Measurements from ENCODE around the gene LECT2. TPM values are rescaled to one million over a fixed set of nuclear protein-coding genes. Genes with fewer than 3 reads are reported as not detected.
A peak's percentile ranks its signal among the peaks of the same experiment; 100 is the strongest.

Gene LECT2
- total RNA-seq, result not detected

- Mint-ChIP-seq H3K9me3 (no peaks in the 10 kb centered on the region), H3K27ac (no peak within 1 kb of the TSS), H3K4me1 (ENCODE audit: low read depth) (no peaks in the 10 kb centered on the region), H3K27me3 (ENCODE audit: low read depth) (peaks cover 27% of the 10 kb centered on the region), H3K36me3 (ENCODE audit: insufficient read depth in 2 of 2) (no peaks in the 10 kb centered on the region), H3K4me3 (no peak within 1 kb of the TSS)
- ATAC-seq (replicated peaks in 1 of 2) (no peak), DNase-seq (no peak)
Measured at GRCh38 chr5:135954899-135955298, at the start of gene LECT2. TSS of gene LECT2 (minus strand) at chr5:135954983. CDS start at chr5:135954833, 150 bp downstream.

GRCh38 chr5:136004436-136004835 lies 49.7 kb upstream of the LECT2 start:
- H3K9me3 Mint-ChIP-seq, result no peaks in the 10 kb centered on the region
- peaks cover 14% of the 10 kb centered on the region for H3K27me3 Mint-ChIP-seq (ENCODE audit: low read depth)
- ATAC-seq (replicated peaks in 1 of 2), result no peak
- H3K36me3 Mint-ChIP-seq (ENCODE audit: insufficient read depth in 2 of 2), result no peaks in the 10 kb centered on the region
- H3K27ac Mint-ChIP-seq, result no peak overlapping the region
- no peaks in the 10 kb centered on the region for H3K4me1 Mint-ChIP-seq (ENCODE audit: low read depth)
- no peak for DNase-seq
- H3K4me3 Mint-ChIP-seq, result no peak overlapping the region

GRCh38 chr5:136001466-136001981 lies 46.7 kb upstream of the LECT2 start:
- Mint-ChIP-seq H3K9me3 (no peaks in the 10 kb centered on the region), H3K4me3 (no peak overlapping the region), H3K4me1 (ENCODE audit: low read depth) (no peaks in the 10 kb centered on the region), H3K27ac (no peak overlapping the region), H3K36me3 (ENCODE audit: insufficient read depth in 2 of 2) (no peaks in the 10 kb centered on the region), H3K27me3 (ENCODE audit: low read depth) (peaks cover 8% of the 10 kb centered on the region)
- ATAC-seq (replicated peaks in 1 of 2) (no peak), DNase-seq (no peak)

- no peak overlapping the region for H3K27ac Mint-ChIP-seq
- no peaks in the 10 kb centered on the region for H3K9me3 Mint-ChIP-seq
- no peak for ATAC-seq (replicated peaks in 1 of 2)
Measured at GRCh38 chr5:136000932-136001331, 46.1 kb upstream of the LECT2 start.

GRCh38 chr5:136000147-136000546 lies 45.4 kb upstream of the LECT2 start:
- Mint-ChIP-seq H3K36me3 (ENCODE audit: insufficient read depth in 2 of 2) (no peaks in the 10 kb centered on the region), H3K4me1 (ENCODE audit: low read depth) (no peaks in the 10 kb centered on the region), H3K9me3 (no peaks in the 10 kb centered on the region), H3K27me3 (ENCODE audit: low read depth) (peaks cover 8% of the 10 kb centered on the region), H3K4me3 (no peak overlapping the region), H3K27ac (no peak overlapping the region)
- DNase-seq (no peak), ATAC-seq (replicated peaks in 1 of 2) (no peak)

More at GRCh38 chr5:136000932-136001331, 46.1 kb upstream of the LECT2 start:
- peaks cover 8% of the 10 kb centered on the region for H3K27me3 Mint-ChIP-seq (ENCODE audit: low read depth)
- H3K36me3 Mint-ChIP-seq (ENCODE audit: insufficient read depth in 2 of 2), result no peaks in the 10 kb centered on the region
- H3K4me3 Mint-ChIP-seq, result no peak overlapping the region
- DNase-seq, result no peak
- no peaks in the 10 kb centered on the region for H3K4me1 Mint-ChIP-seq (ENCODE audit: low read depth)

- H3K4me3 Mint-ChIP-seq, result no peak overlapping the region
- no peak for ATAC-seq (replicated peaks in 1 of 2)
- H3K27ac Mint-ChIP-seq, result no peak overlapping the region
- H3K27me3 Mint-ChIP-seq (ENCODE audit: low read depth), result peaks cover 8% of the 10 kb centered on the region
- no peaks in the 10 kb centered on the region for H3K9me3 Mint-ChIP-seq
- H3K4me1 Mint-ChIP-seq (ENCODE audit: low read depth), result no peaks in the 10 kb centered on the region
- no peak for DNase-seq
- no peaks in the 10 kb centered on the region for H3K36me3 Mint-ChIP-seq (ENCODE audit: insufficient read depth in 2 of 2)
Measured at GRCh38 chr5:135999406-136000139, 44.8 kb upstream of the LECT2 start.

- ATAC-seq (replicated peaks in 1 of 2) (no peak), DNase-seq (no peak)
- no peaks in the 10 kb centered on the region for H3K9me3 Mint-ChIP-seq
- no peaks in the 10 kb centered on the region for H3K36me3 Mint-ChIP-seq (ENCODE audit: insufficient read depth in 2 of 2)
- H3K4me1 Mint-ChIP-seq (ENCODE audit: low read depth), result no peaks in the 10 kb centered on the region
- no peak overlapping the region for H3K27ac Mint-ChIP-seq
- H3K4me3 Mint-ChIP-seq, result no peak overlapping the region
- peaks cover 8% of the 10 kb centered on the region for H3K27me3 Mint-ChIP-seq (ENCODE audit: low read depth)
Measured at GRCh38 chr5:135998889-135999288, 44.1 kb upstream of the LECT2 start.

GRCh38 chr5:135997673-135998335 lies 43.0 kb upstream of the LECT2 start:
- H3K27me3 Mint-ChIP-seq (ENCODE audit: low read depth), result peaks cover 8% of the 10 kb centered on the region
- DNase-seq (no peak), ATAC-seq (replicated peaks in 1 of 2) (no peak)
- no peaks in the 10 kb centered on the region for H3K36me3 Mint-ChIP-seq (ENCODE audit: insufficient read depth in 2 of 2)
- no peaks in the 10 kb centered on the region for H3K4me1 Mint-ChIP-seq (ENCODE audit: low read depth)
- no peaks in the 10 kb centered on the region for H3K9me3 Mint-ChIP-seq
- no peak overlapping the region for H3K27ac Mint-ChIP-seq
- H3K4me3 Mint-ChIP-seq, result no peak overlapping the region

GRCh38 chr5:135996611-135997010 lies 41.8 kb upstream of the LECT2 start:
- H3K4me1 Mint-ChIP-seq (ENCODE audit: low read depth), result no peaks in the 10 kb centered on the region
- H3K27ac Mint-ChIP-seq, result no peak overlapping the region
- no peaks in the 10 kb centered on the region for H3K9me3 Mint-ChIP-seq
- ATAC-seq (replicated peaks in 1 of 2), result no peak
- peaks cover 8% of the 10 kb centered on the region for H3K27me3 Mint-ChIP-seq (ENCODE audit: low read depth)
- no peak for DNase-seq
- no peak overlapping the region for H3K4me3 Mint-ChIP-seq
- H3K36me3 Mint-ChIP-seq (ENCODE audit: insufficient read depth in 2 of 2), result no peaks in the 10 kb centered on the region

GRCh38 chr5:135995976-135996375 lies 41.2 kb upstream of the LECT2 start:
- Mint-ChIP-seq H3K27me3 (ENCODE audit: low read depth) (peaks cover 8% of the 10 kb centered on the region), H3K4me3 (no peak overlapping the region), H3K27ac (no peak overlapping the region), H3K36me3 (ENCODE audit: insufficient read depth in 2 of 2) (no peaks in the 10 kb centered on the region), H3K4me1 (ENCODE audit: low read depth) (no peaks in the 10 kb centered on the region), H3K9me3 (no peaks in the 10 kb centered on the region)
- ATAC-seq (replicated peaks in 1 of 2) (no peak), DNase-seq (no peak)

- DNase-seq, result no peak
- H3K4me3 Mint-ChIP-seq, result no peak overlapping the region
Measured at GRCh38 chr5:135993880-135994636, 39.3 kb upstream of the LECT2 start.

GRCh38 chr5:135993335-135993879 lies 38.6 kb upstream of the LECT2 start:
- DNase-seq (no peak), ATAC-seq (replicated peaks in 1 of 2) (peak in 1 of 2 donors; percentile 74)
- Mint-ChIP-seq H3K4me3 (no peak overlapping the region), H3K27ac (no peak overlapping the region), H3K4me1 (ENCODE audit: low read depth) (no peaks in the 10 kb centered on the region), H3K9me3 (peaks cover 0 to 4% of the 10 kb centered on the region in 2 donors), H3K27me3 (ENCODE audit: low read depth) (peaks cover 23% of the 10 kb centered on the region), H3K36me3 (ENCODE audit: insufficient read depth in 2 of 2) (no peaks in the 10 kb centered on the region)

More at GRCh38 chr5:135993880-135994636, 39.3 kb upstream of the LECT2 start:
- H3K4me1 Mint-ChIP-seq (ENCODE audit: low read depth), result no peaks in the 10 kb centered on the region
- peaks cover 0 to 4% of the 10 kb centered on the region in 2 donors for H3K9me3 Mint-ChIP-seq
- no peak overlapping the region for H3K27ac Mint-ChIP-seq
- no peak for ATAC-seq (replicated peaks in 1 of 2)
- H3K36me3 Mint-ChIP-seq (ENCODE audit: insufficient read depth in 2 of 2), result no peaks in the 10 kb centered on the region
- H3K27me3 Mint-ChIP-seq (ENCODE audit: low read depth), result peaks cover 16% of the 10 kb centered on the region

GRCh38 chr5:135991429-135991828 lies 36.6 kb upstream of the LECT2 start:
- H3K27ac Mint-ChIP-seq, result no peak overlapping the region
- no peak overlapping the region for H3K4me3 Mint-ChIP-seq
- DNase-seq, result no peak
- no peak for ATAC-seq (replicated peaks in 1 of 2)
- no peaks in the 10 kb centered on the region for H3K4me1 Mint-ChIP-seq (ENCODE audit: low read depth)
- peaks cover 33% of the 10 kb centered on the region for H3K27me3 Mint-ChIP-seq (ENCODE audit: low read depth)
- peaks cover 0 to 4% of the 10 kb centered on the region in 2 donors for H3K9me3 Mint-ChIP-seq
- no peaks in the 10 kb centered on the region for H3K36me3 Mint-ChIP-seq (ENCODE audit: insufficient read depth in 2 of 2)
